ENCODE data around the gene MLX. TPM values are rescaled to one million over a fixed set of nuclear protein-coding genes. Genes with fewer than 3 reads are reported as not detected.
"Not testable (repeated sequence)": the region's sequence is repeated elsewhere in the genome, so short reads cannot be mapped to it uniquely, and the experiment has no call there.

MLX gene
- total RNA-seq, 2 donors from 2014 or later = 44.3 to 60.5 TPM

GRCh38 chr17:42585353-42585752 is 18.5 kb downstream of the MLX start:
- Mint-ChIP-seq H3K27ac (peak overlapping the region; percentile 35 to 75), H3K9me3 (no peaks in the 10 kb centered on the region), H3K36me3 (no peaks in the 10 kb centered on the region)
- ATAC-seq = no peak
- no peak for DNase-seq (ENCODE audit: low spot score in 2 of 2)

- H3K9me3 Mint-ChIP-seq = no peaks in the 10 kb centered on the region
- ATAC-seq (no peak), DNase-seq (ENCODE audit: low spot score in 2 of 2) (no peak)
- no peaks in the 10 kb centered on the region for H3K36me3 Mint-ChIP-seq
- peak overlapping the region; percentile 76 to 89 for H3K27ac Mint-ChIP-seq
These were observed 19.8 kb downstream of the MLX start for GRCh38 chr17:42586514-42587230.

GRCh38 chr17:42590886-42591285 is 24.0 kb downstream of the MLX start:
- no peaks in the 10 kb centered on the region for H3K9me3 Mint-ChIP-seq
- DNase-seq (ENCODE audit: low spot score in 2 of 2) = no peak
- peak overlapping the region in 1 of 2 donors; percentile 22 for H3K27ac Mint-ChIP-seq
- no peaks in the 10 kb centered on the region for H3K36me3 Mint-ChIP-seq
- ATAC-seq = no peak

- Mint-ChIP-seq H3K27ac (peak overlapping the region in 1 of 2 donors; percentile 22), H3K36me3 (no peaks in the 10 kb centered on the region), H3K9me3 (no peaks in the 10 kb centered on the region)
- ATAC-seq = no peak
- DNase-seq (ENCODE audit: low spot score in 2 of 2) = no peak
These were observed 24.5 kb downstream of the MLX start for GRCh38 chr17:42591411-42591810.

- no peaks in the 10 kb centered on the region for H3K9me3 Mint-ChIP-seq
- H3K27ac Mint-ChIP-seq = no peak overlapping the region
- ATAC-seq = no peak
- DNase-seq (ENCODE audit: low spot score in 2 of 2) = no peak
- no peaks in the 10 kb centered on the region for H3K36me3 Mint-ChIP-seq
These were observed 29.5 kb downstream of the MLX start for GRCh38 chr17:42596386-42596785.

GRCh38 chr17:42598905-42599304 is 32.0 kb downstream of the MLX start:
- Mint-ChIP-seq H3K36me3 (peaks cover 0 to 8% of the 10 kb centered on the region in 2 donors), H3K27ac (peak overlapping the region; percentile 56 to 60), H3K9me3 (no peaks in the 10 kb centered on the region)
- ATAC-seq = no peak
- no peak for DNase-seq (ENCODE audit: low spot score in 2 of 2)

GRCh38 chr17:42603318-42603717 is 36.4 kb downstream of the MLX start:
- peaks cover under 1 to 11% of the 10 kb centered on the region in 2 donors for H3K36me3 Mint-ChIP-seq
- H3K9me3 Mint-ChIP-seq = no peaks in the 10 kb centered on the region
- no peak overlapping the region for H3K27ac Mint-ChIP-seq
- DNase-seq (ENCODE audit: low spot score in 2 of 2) (no peak), ATAC-seq (no peak)

GRCh38 chr17:42607769-42608168 is 40.9 kb downstream of the MLX start:
- Mint-ChIP-seq H3K9me3 (no peaks in the 10 kb centered on the region), H3K36me3 (peaks cover 18 to 21% of the 10 kb centered on the region in 2 donors), H3K27ac (peak overlapping the region; percentile 44 to 92)
- no peak for ATAC-seq
- no peak for DNase-seq (ENCODE audit: low spot score in 2 of 2)

- DNase-seq (ENCODE audit: low spot score in 2 of 2) = peak in 1 of 2 donors; percentile 28
These were observed 41.6 kb downstream of the MLX start for GRCh38 chr17:42608305-42609181.

GRCh38 chr17:42609182-42609813 is 42.4 kb downstream of the MLX start, which contains the start of the genes RETREG3 and TUBG1:
RETREG3 (minus strand) TSS chr17:42609374; CDS start chr17:42609324, 50 bp downstream.
TUBG1 (plus strand) TSS chr17:42609683; CDS start chr17:42609738, 55 bp downstream.
- Mint-ChIP-seq H3K27ac (peak within 1 kb of the TSS; percentile 92 to 99), H3K36me3 (peaks cover 16 to 31% of the 10 kb centered on the region in 2 donors)
- ATAC-seq = peak; percentile 88 to 95

More at GRCh38 chr17:42608305-42609181, 41.6 kb downstream of the MLX start:
- Mint-ChIP-seq H3K27ac (peak overlapping the region; percentile 92 to 99), H3K9me3 (no peaks in the 10 kb centered on the region), H3K36me3 (peaks cover 14 to 23% of the 10 kb centered on the region in 2 donors)
- peak; percentile 57 to 65 for ATAC-seq

GRCh38 chr17:42609814-42610801 is 43.2 kb downstream of the MLX start:
- DNase-seq (ENCODE audit: low spot score in 2 of 2) (peak in 1 of 2 donors; percentile 29), ATAC-seq (peak; percentile 1 to 27)
- H3K27ac Mint-ChIP-seq = peak overlapping the region; percentile 78 to 92
- H3K36me3 Mint-ChIP-seq = peaks cover 16 to 37% of the 10 kb centered on the region in 2 donors
- H3K9me3 Mint-ChIP-seq = not testable (repeated sequence)

More at GRCh38 chr17:42609182-42609813, 42.4 kb downstream of the MLX start, which contains the start of the genes RETREG3 and TUBG1:
- H3K9me3 Mint-ChIP-seq = no peaks in the 10 kb centered on the region
- DNase-seq (ENCODE audit: low spot score in 2 of 2) = peak; percentile 99 to 100

GRCh38 chr17:42612013-42612412 is 45.1 kb downstream of the MLX start:
- H3K27ac Mint-ChIP-seq = peak overlapping the region in 1 of 2 donors; percentile 29
- no peaks in the 10 kb centered on the region for H3K9me3 Mint-ChIP-seq
- no peak for DNase-seq (ENCODE audit: low spot score in 2 of 2)
- ATAC-seq = no peak
- H3K36me3 Mint-ChIP-seq = peaks cover 16 to 37% of the 10 kb centered on the region in 2 donors

GRCh38 chr17:42613699-42614295 is 46.9 kb downstream of the MLX start:
- H3K27ac Mint-ChIP-seq = peak overlapping the region; percentile 19 to 81
- peaks cover 11 to 32% of the 10 kb centered on the region in 2 donors for H3K36me3 Mint-ChIP-seq
- DNase-seq (ENCODE audit: low spot score in 2 of 2) (no peak), ATAC-seq (no peak)
- H3K9me3 Mint-ChIP-seq = no peaks in the 10 kb centered on the region

GRCh38 chr17:42617956-42618431 is 51.1 kb downstream of the MLX start:
- H3K27ac Mint-ChIP-seq = no peak overlapping the region
- peaks cover 10 to 16% of the 10 kb centered on the region in 2 donors for H3K36me3 Mint-ChIP-seq
- DNase-seq (ENCODE audit: low spot score in 2 of 2) = no peak
- H3K9me3 Mint-ChIP-seq = no peaks in the 10 kb centered on the region
- peak in 1 of 2 donors; percentile 19 for ATAC-seq
